Hepatocyte (in vitro differentiated cells): ENCODE data around the gene CLDN6.

Source experiments
- EZH2 ChIP-seq: fragments of 200-600 bp; sonication (generic); IDR thresholded peaks from 2 replicates; pipeline ENCODE4 v1.6.1; 2016; ENCODE audit warnings: antibody characterized with exemption, mild to moderate bottlenecking, borderline replicate concordance
- EZH2phosphoT487 ChIP-seq: fragments of 200-600 bp; sonication (generic); IDR thresholded peaks from one replicate; pipeline ENCODE4 v1.6.1; 2018; ENCODE audit warnings: antibody characterized with exemption, mild to moderate bottlenecking, low read depth, moderate library complexity; ENCODE audit not compliant: unreplicated experiment, severe bottlenecking
- TF ChIP-seq, protein P1 (sequence below): fragments of 200-600 bp; sonication (generic); IDR thresholded peaks from 2 replicates; pipeline ENCODE4 v1.5.1; 2016; ENCODE audit warnings: antibody characterized with exemption, mild to moderate bottlenecking; ENCODE audit not compliant: poor library complexity

DNA sequence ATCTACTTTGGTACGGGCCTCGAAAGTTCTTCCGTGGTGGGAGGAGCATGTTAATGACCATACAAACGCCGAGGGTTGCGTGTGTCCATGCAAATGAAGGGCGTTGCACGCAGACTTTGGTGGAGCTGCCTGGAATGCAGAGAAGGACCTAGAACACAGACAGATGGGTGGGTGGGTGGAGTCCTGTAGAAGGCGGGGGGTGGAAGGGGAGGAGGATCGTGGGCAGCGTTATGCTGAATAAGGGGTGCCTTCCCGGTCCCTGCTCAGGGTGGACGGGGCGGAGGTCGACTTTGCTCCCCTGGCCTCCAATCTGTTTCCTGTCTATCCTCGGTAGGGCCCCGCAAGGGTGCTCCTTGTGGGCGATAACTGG, 49.6 kb downstream of the CLDN6 start:
- TF ChIP-seq EZH2 (no peak), EZH2phosphoT487 (no peak)
- TF ChIP-seq, protein P1, sequence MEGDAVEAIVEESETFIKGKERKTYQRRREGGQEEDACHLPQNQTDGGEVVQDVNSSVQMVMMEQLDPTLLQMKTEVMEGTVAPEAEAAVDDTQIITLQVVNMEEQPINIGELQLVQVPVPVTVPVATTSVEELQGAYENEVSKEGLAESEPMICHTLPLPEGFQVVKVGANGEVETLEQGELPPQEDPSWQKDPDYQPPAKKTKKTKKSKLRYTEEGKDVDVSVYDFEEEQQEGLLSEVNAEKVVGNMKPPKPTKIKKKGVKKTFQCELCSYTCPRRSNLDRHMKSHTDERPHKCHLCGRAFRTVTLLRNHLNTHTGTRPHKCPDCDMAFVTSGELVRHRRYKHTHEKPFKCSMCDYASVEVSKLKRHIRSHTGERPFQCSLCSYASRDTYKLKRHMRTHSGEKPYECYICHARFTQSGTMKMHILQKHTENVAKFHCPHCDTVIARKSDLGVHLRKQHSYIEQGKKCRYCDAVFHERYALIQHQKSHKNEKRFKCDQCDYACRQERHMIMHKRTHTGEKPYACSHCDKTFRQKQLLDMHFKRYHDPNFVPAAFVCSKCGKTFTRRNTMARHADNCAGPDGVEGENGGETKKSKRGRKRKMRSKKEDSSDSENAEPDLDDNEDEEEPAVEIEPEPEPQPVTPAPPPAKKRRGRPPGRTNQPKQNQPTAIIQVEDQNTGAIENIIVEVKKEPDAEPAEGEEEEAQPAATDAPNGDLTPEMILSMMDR: no peak
